Measurements from ENCODE around the gene VN1R5. TPM values are rescaled to one million over a fixed set of nuclear protein-coding genes. Genes with fewer than 3 reads are reported as not detected.

The VN1R5 gene
- total and polyA plus RNA-seq, 10 donors: not detected

- intact Hi-C loops (cut with DNase I; ENCODE audit: low total_unique reads): no loop called here
- Histone ChIP-seq H3K4me1 (no peaks in the 10 kb centered on the region), H3K27me3 (replicated peaks in 1 of 7) (no peaks in the 10 kb centered on the region), H3K27ac (no peak overlapping the region), H3K4me3 (no peak overlapping the region), H3K36me3 (no peaks in the 10 kb centered on the region), H3K9me3 (peaks cover 0 to 41% (median 20%) of the 10 kb centered on the region in 8 donors)
- 62 to 86% (median 80%) methylated on average over 1 of the region's 1 CpG for WGBS, 5 donors
- no peak for DNase-seq
- TF ChIP-seq POLR2A (IDR thresholded peaks at IDR 0.05): no peak
- TF ChIP-seq CTCF (IDR thresholded peaks at IDR 0.05 in 8 of 11, conservative IDR thresholded peaks at IDR 0.05 in 3 of 11): no peak
- TF ChIP-seq POLR2AphosphoS5 (IDR thresholded peaks at IDR 0.05): no peak
Measured at GRCh38 chr1:247273013-247273412, 17.1 kb downstream of the VN1R5 start.

- H3K4me3 ChIP-seq: no peak overlapping the region
- H3K9me3 ChIP-seq: peaks cover 0 to 33% (median 17%) of the 10 kb centered on the region in 8 donors
- TF ChIP-seq POLR2A (IDR thresholded peaks at IDR 0.05) (no peak), CTCF (IDR thresholded peaks at IDR 0.05 in 8 of 11, conservative IDR thresholded peaks at IDR 0.05 in 3 of 11) (no peak), POLR2AphosphoS5 (IDR thresholded peaks at IDR 0.05) (no peak)
- no peaks in the 10 kb centered on the region for H3K4me1 ChIP-seq
- 85 to 91% (median 87%) methylated on average over 3 of the region's 3 CpGs for WGBS, 5 donors
- H3K36me3 ChIP-seq: no peaks in the 10 kb centered on the region
- no peak for DNase-seq
- intact Hi-C loops (cut with DNase I; ENCODE audit: low total_unique reads): no loop called here
- no peaks in the 10 kb centered on the region for H3K27me3 ChIP-seq (replicated peaks in 1 of 7)
- no peak overlapping the region for H3K27ac ChIP-seq
Measured at GRCh38 chr1:247274605-247275256, 18.9 kb downstream of the VN1R5 start.

- no peak for DNase-seq
- Histone ChIP-seq H3K27ac (no peak overlapping the region), H3K36me3 (no peaks in the 10 kb centered on the region), H3K9me3 (peaks cover 0 to 8% (median 0%) of the 10 kb centered on the region in 8 donors), H3K4me3 (no peak overlapping the region), H3K27me3 (replicated peaks in 1 of 7) (no peaks in the 10 kb centered on the region), H3K4me1 (no peaks in the 10 kb centered on the region)
- intact Hi-C loops (cut with DNase I; ENCODE audit: low total_unique reads): no loop called here
- 89 to 100% (median 96%) methylated on average over 2 of the region's 2 CpGs for WGBS, 5 donors
- TF ChIP-seq POLR2A (IDR thresholded peaks at IDR 0.05): no peak
- TF ChIP-seq CTCF (IDR thresholded peaks at IDR 0.05 in 8 of 11, conservative IDR thresholded peaks at IDR 0.05 in 3 of 11): no peak
- TF ChIP-seq POLR2AphosphoS5 (IDR thresholded peaks at IDR 0.05): no peak
Measured at GRCh38 chr1:247277191-247277590, 21.3 kb downstream of the VN1R5 start.

GRCh38 chr1:247281001-247281574, 25.2 kb downstream of the VN1R5 start:
- H3K36me3 ChIP-seq: no peaks in the 10 kb centered on the region
- no peak overlapping the region for H3K27ac ChIP-seq
- no peak overlapping the region for H3K4me3 ChIP-seq
- no peaks in the 10 kb centered on the region for H3K27me3 ChIP-seq (replicated peaks in 1 of 7)
- intact Hi-C loops (cut with DNase I; ENCODE audit: low total_unique reads): no loop called here
- 64 to 81% (median 71%) methylated on average over 5 of the region's 5 CpGs for WGBS, 5 donors
- no peaks in the 10 kb centered on the region for H3K4me1 ChIP-seq
- DNase-seq: no peak
- TF ChIP-seq POLR2A (IDR thresholded peaks at IDR 0.05) (no peak), POLR2AphosphoS5 (IDR thresholded peaks at IDR 0.05) (no peak), CTCF (IDR thresholded peaks at IDR 0.05 in 8 of 11, conservative IDR thresholded peaks at IDR 0.05 in 3 of 11) (no peak)
- H3K9me3 ChIP-seq: peaks cover 0 to 5% (median 2%) of the 10 kb centered on the region in 8 donors
